GM23248 (cell line): ENCODE measurements around the gene HIBADH. TPM values are rescaled to one million over a fixed set of nuclear protein-coding genes. Genes with fewer than 3 reads are reported as not detected.

ENCODE experiments used
- DNase-seq: peaks from one replicate; pipeline ENCODE4 v3.0.0-alpha.2; 2015
- H2AFZ ChIP-seq: fragments of 200-600 bp; sonication (generic); 2 replicates; pipeline ENCODE4 v1.6.1; 2016; ENCODE audit warnings: antibody characterized with exemption
- H3F3A ChIP-seq: fragments of 200-600 bp; sonication (generic); 2 replicates; pipeline ENCODE4 v1.6.1; 2016; ENCODE audit warnings: mild to moderate bottlenecking, antibody characterized with exemption, mixed run types; ENCODE audit not compliant: insufficient read depth
- H3K27ac ChIP-seq: fragments of 200-600 bp; sonication (generic); 2 replicates; pipeline ENCODE4 v1.5.1; 2016; ENCODE audit warnings: mild to moderate bottlenecking
- H3K27me3 ChIP-seq: fragments of 200-600 bp; sonication (generic); replicated peaks from 2 replicates; pipeline ENCODE4 v1.6.1; 2016; ENCODE audit warnings: mild to moderate bottlenecking; ENCODE audit not compliant: insufficient read depth
- H3K36me3 ChIP-seq: fragments of 200-600 bp; sonication (generic); 2 replicates; pipeline ENCODE4 v1.6.1; 2016; ENCODE audit warnings: low read depth, mild to moderate bottlenecking
- H3K4me1 ChIP-seq: fragments of 200-600 bp; sonication (generic); 2 replicates; pipeline ENCODE4 v1.6.1; 2016; ENCODE audit warnings: mild to moderate bottlenecking; ENCODE audit not compliant: insufficient read depth
- H3K4me2 ChIP-seq: fragments of 200-600 bp; sonication (generic); one replicate; pipeline ENCODE4 v1.6.1; 2016; ENCODE audit warnings: mild to moderate bottlenecking; ENCODE audit not compliant: unreplicated experiment
- H3K4me3 ChIP-seq: fragments of 200-600 bp; sonication (generic); 2 replicates; pipeline ENCODE4 v1.5.1; 2016; ENCODE audit warnings: mild to moderate bottlenecking
- H3K79me2 ChIP-seq: fragments of 200-600 bp; sonication (generic); 2 replicates; pipeline ENCODE4 v1.6.1; 2016; ENCODE audit warnings: mild to moderate bottlenecking; ENCODE audit not compliant: insufficient read depth
- H3K9ac ChIP-seq: fragments of 200-600 bp; sonication (generic); 2 replicates; pipeline ENCODE4 v1.6.1; 2016; ENCODE audit warnings: mild to moderate bottlenecking
- H3K9me2 ChIP-seq: fragments of 200-600 bp; sonication (generic); 2 replicates; pipeline ENCODE4 v1.6.1; 2016; ENCODE audit warnings: mixed run types, mild to moderate bottlenecking, moderate library complexity; ENCODE audit not compliant: insufficient read depth
- H3K9me3 ChIP-seq: fragments of 200-600 bp; sonication (generic); one replicate; pipeline ENCODE4 v1.6.1; 2017; ENCODE audit warnings: low read depth
- H4K20me1 ChIP-seq: fragments of 200-600 bp; sonication (generic); 2 replicates; pipeline ENCODE4 v1.6.0; 2016; ENCODE audit not compliant: insufficient read depth
- EZH2 ChIP-seq: fragments of 200-600 bp; sonication (generic); IDR thresholded peaks from 2 replicates; pipeline ENCODE4 v1.6.1; 2018; ENCODE audit warnings: antibody characterized with exemption, mild to moderate bottlenecking; ENCODE audit not compliant: insufficient read depth, poor library complexity, severe bottlenecking
- EZH2phosphoT487 ChIP-seq: fragments of 200-600 bp; sonication (generic); IDR thresholded peaks from 2 replicates; pipeline ENCODE4 v1.6.1; 2018; ENCODE audit warnings: antibody characterized with exemption, moderate library complexity, mild to moderate bottlenecking, low read depth; ENCODE audit not compliant: insufficient read depth
- WGBS, 2 experiments: methylation state at CpG; one replicate each; pipeline ENCODE4 v1.1.6; 2015 to 2017; ENCODE audit warnings: low lambda C conversion rate in 2 of 2, low coverage in 1 of 2; ENCODE audit errors: missing lambda C conversion rate in 2 of 2; 5-methylcytosine and 5-hydroxymethylcytosine counted together
- in situ Hi-C: fragments of 300-500 bp; cut with MboI; formaldehyde crosslinking; loops from 2 replicates; pipeline ENCODE4 v1.15.0; 2020
- polyA plus RNA-seq: library from polyadenylated mRNA; unstranded; fragments of >200 nt; fragmentation: Nextera tagmentation; extraction: Ambion mirVana; gene quantifications from 2 replicates; pipeline ENCODE4 v1.2.1, GENCODE V29; 2016
- total RNA-seq: library from RNA; depleted of rRNA; stranded (reverse); fragments of >200 nt; shearing (Covaris generic); gene quantifications from 2 replicates; pipeline ENCODE4 v1.2.3, GENCODE V29; 2014

Gene HIBADH
- total and polyA plus RNA-seq, 2 experiments from 2014 or later, result 70.1 to 87.0 TPM

- H3K9me2 ChIP-seq, result no peaks in the 10 kb centered on the region
- no peak overlapping the region for H3K27ac ChIP-seq
- no peak for TF ChIP-seq EZH2phosphoT487
- TF ChIP-seq EZH2, result no peak
- no peaks in the 10 kb centered on the region; the same call in 1 of the 2 replicates for H3K36me3 ChIP-seq
- WGBS, 2 experiments, result 94% methylated on average over 9 of the region's 9 CpGs
- no peak overlapping the region for H2AFZ ChIP-seq
- no peak overlapping the region for H3K9ac ChIP-seq
- no peaks in the 10 kb centered on the region for H4K20me1 ChIP-seq
- no peaks in the 10 kb centered on the region for H3K79me2 ChIP-seq
- no peak for DNase-seq
- H3K4me3 ChIP-seq, result no peak overlapping the region
- no peaks in the 10 kb centered on the region for H3K9me3 ChIP-seq
- in situ Hi-C loops, result no loop called here
- no peaks in the 10 kb centered on the region for H3F3A ChIP-seq
- no peak overlapping the region for H3K4me2 ChIP-seq
- no peaks in the 10 kb centered on the region for H3K4me1 ChIP-seq
- no peaks in the 10 kb centered on the region for H3K27me3 ChIP-seq
Measured at GRCh38 chr7:27519793-27520469, 142.8 kb downstream of the HIBADH start.

GRCh38 chr7:27518561-27519350 is 143.9 kb downstream of the HIBADH start:
- H3K4me2 ChIP-seq, result no peak overlapping the region
- no peaks in the 10 kb centered on the region for H4K20me1 ChIP-seq
- DNase-seq, result no peak
- no peak overlapping the region for H3K9ac ChIP-seq
- no peaks in the 10 kb centered on the region for H3K9me2 ChIP-seq
- no peaks in the 10 kb centered on the region for H3K79me2 ChIP-seq
- H2AFZ ChIP-seq, result no peak overlapping the region
- no peaks in the 10 kb centered on the region for H3F3A ChIP-seq
- no peaks in the 10 kb centered on the region for H3K36me3 ChIP-seq
- TF ChIP-seq EZH2 (no peak), EZH2phosphoT487 (no peak)
- no peak overlapping the region for H3K27ac ChIP-seq
- no peaks in the 10 kb centered on the region for H3K4me1 ChIP-seq
- in situ Hi-C loops, result no loop called here
- H3K4me3 ChIP-seq, result no peak overlapping the region
- H3K9me3 ChIP-seq, result no peaks in the 10 kb centered on the region
- WGBS, 2 experiments, result 34 to 55% methylated on average over 4 of the region's 4 CpGs
- H3K27me3 ChIP-seq, result no peaks in the 10 kb centered on the region

- Histone ChIP-seq H4K20me1 (no peaks in the 10 kb centered on the region), H3K9me2 (no peaks in the 10 kb centered on the region), H3K27ac (no peak overlapping the region), H3K27me3 (no peaks in the 10 kb centered on the region), H3K4me2 (no peak overlapping the region), H3F3A (no peaks in the 10 kb centered on the region), H3K9me3 (no peaks in the 10 kb centered on the region), H3K4me1 (no peaks in the 10 kb centered on the region), H3K79me2 (no peaks in the 10 kb centered on the region), H3K9ac (no peak overlapping the region), H3K36me3 (no peaks in the 10 kb centered on the region), H2AFZ (no peak overlapping the region), H3K4me3 (no peak overlapping the region)
- in situ Hi-C loops, result no loop called here
- DNase-seq, result no peak
- TF ChIP-seq EZH2phosphoT487 (no peak), EZH2 (no peak)
Measured at GRCh38 chr7:27516421-27516820, 146.3 kb downstream of the HIBADH start.

GRCh38 chr7:27515933-27516332 is 146.8 kb downstream of the HIBADH start:
- H3K4me2 ChIP-seq, result no peak overlapping the region
- 98% methylated on average over 4 of the region's 4 CpGs for WGBS, 2 experiments
- DNase-seq, result no peak
- in situ Hi-C loops, result no loop called here
- no peak overlapping the region for H3K4me3 ChIP-seq
- H2AFZ ChIP-seq, result no peak overlapping the region
- no peaks in the 10 kb centered on the region for H4K20me1 ChIP-seq
- H3K27me3 ChIP-seq, result no peaks in the 10 kb centered on the region
- no peaks in the 10 kb centered on the region for H3K36me3 ChIP-seq
- H3K27ac ChIP-seq, result no peak overlapping the region
- no peaks in the 10 kb centered on the region for H3K9me3 ChIP-seq
- TF ChIP-seq EZH2phosphoT487 (no peak), EZH2 (no peak)
- H3K9ac ChIP-seq, result no peak overlapping the region
- H3K79me2 ChIP-seq, result no peaks in the 10 kb centered on the region
- H3F3A ChIP-seq, result no peaks in the 10 kb centered on the region
- H3K4me1 ChIP-seq, result no peaks in the 10 kb centered on the region
- H3K9me2 ChIP-seq, result no peaks in the 10 kb centered on the region
